Measurements from ENCODE around the gene TGFA.

Gene TGFA

DNA sequence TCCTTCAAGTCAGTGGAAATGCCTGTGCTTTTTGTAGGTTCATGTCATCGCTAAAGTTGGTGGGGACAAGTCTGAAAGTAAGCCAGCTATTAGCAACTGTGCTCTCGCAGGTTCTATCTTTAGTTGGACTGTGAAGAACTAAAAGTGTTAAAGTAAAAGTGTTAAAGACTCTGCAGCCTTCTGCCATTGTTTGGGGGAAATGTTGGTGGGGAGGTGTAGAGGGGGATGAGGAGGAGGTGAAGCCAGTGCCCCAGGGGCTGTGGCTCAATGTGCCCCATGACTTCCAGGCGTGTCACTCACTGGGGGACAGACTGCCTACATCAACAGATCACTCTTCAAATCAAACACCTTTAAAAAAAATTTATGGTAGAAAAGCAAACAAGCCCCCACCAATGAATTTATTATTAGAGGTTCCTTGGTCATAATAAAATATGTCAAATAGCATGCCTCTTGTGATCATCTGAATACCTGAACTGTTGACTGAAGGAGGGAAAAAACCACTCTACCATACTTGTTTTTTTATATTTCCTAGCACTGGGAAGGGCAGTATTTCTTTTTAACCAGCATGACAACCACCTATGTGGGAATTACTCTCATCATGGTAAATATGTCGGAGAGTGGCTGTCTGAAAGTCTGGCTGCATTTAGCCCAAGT, 19.3 kb downstream of the TGFA start:
- DNase-seq (ENCODE audit: low read depth): no peak
- TF ChIP-seq, protein P1, sequence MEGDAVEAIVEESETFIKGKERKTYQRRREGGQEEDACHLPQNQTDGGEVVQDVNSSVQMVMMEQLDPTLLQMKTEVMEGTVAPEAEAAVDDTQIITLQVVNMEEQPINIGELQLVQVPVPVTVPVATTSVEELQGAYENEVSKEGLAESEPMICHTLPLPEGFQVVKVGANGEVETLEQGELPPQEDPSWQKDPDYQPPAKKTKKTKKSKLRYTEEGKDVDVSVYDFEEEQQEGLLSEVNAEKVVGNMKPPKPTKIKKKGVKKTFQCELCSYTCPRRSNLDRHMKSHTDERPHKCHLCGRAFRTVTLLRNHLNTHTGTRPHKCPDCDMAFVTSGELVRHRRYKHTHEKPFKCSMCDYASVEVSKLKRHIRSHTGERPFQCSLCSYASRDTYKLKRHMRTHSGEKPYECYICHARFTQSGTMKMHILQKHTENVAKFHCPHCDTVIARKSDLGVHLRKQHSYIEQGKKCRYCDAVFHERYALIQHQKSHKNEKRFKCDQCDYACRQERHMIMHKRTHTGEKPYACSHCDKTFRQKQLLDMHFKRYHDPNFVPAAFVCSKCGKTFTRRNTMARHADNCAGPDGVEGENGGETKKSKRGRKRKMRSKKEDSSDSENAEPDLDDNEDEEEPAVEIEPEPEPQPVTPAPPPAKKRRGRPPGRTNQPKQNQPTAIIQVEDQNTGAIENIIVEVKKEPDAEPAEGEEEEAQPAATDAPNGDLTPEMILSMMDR (IDR thresholded peaks at IDR 0.05; ENCODE audit: insufficient read depth, low read depth, low read length, missing control alignments): no peak
- no peak overlapping the region for H3K4me3 ChIP-seq (ENCODE audit: low read length)

GRCh38 chr2:70532244-70532935, 21.2 kb downstream of the TGFA start:
- no peak for DNase-seq (ENCODE audit: low read depth)
- TF ChIP-seq, protein P1 (IDR thresholded peaks at IDR 0.05; ENCODE audit: insufficient read depth, low read depth, low read length, missing control alignments): no peak
- no peak overlapping the region for H3K4me3 ChIP-seq (ENCODE audit: low read length)

DNA sequence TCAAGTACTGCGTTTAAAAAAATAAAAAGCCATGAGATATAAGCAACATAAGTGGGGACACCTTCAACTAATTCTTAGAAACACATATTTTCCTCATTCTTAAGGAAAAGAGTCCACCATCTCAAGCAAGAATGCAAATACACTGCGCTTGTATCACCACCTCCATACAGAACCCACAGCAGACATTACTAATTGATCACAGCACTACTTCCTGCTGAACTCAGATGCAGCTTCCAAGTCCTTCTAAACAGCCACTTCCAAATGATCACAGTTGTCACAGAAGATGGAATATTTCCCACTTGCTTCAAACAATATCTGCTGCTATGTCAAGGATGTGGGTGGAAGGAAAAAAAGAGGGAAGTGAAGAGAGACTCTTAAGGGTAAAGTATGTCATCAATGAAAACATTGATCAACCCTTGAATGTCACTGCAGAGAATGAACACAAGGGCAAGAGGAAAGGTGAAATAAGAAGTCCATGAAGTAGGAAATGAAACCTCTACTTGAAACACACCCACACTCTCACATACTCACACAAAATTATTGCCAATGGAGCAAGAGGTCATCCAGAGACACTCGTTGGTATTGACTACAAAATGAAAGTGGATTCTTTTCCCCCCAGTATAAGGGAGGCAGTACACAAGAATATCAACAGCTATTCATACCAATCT, 22.1 kb downstream of the TGFA start:
- no peak for DNase-seq (ENCODE audit: low read depth)
- H3K4me3 ChIP-seq (ENCODE audit: low read length): no peak overlapping the region
- TF ChIP-seq, protein P1 (IDR thresholded peaks at IDR 0.05; ENCODE audit: insufficient read depth, low read depth, low read length, missing control alignments): no peak

DNA sequence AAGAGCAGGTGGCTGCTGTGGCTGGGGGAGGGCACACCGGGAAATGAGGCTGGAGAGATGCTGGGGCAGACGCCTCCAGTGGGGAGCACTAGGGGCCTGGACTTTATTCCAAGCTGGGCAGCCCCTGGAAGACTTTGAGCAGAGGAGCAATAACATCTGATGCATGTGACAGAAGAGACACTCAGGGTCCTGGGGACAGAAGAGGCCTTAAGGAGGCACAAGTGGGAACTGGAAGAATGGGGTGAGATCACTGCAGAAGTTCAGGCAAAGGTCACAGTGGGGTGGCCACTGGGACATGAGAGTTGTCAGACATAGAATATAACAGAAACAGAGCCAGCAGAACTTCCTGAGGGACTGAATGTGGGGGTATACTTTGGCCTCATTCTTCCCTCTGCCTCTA, 24.0 kb downstream of the TGFA start:
- TF ChIP-seq, protein P1 (IDR thresholded peaks at IDR 0.05; ENCODE audit: insufficient read depth, low read depth, low read length, missing control alignments): no peak
- no peak for DNase-seq (ENCODE audit: low read depth)
- H3K4me3 ChIP-seq (ENCODE audit: low read length): no peak overlapping the region

GRCh38 chr2:70528929-70529328, 24.7 kb downstream of the TGFA start:
- TF ChIP-seq, protein P1 (IDR thresholded peaks at IDR 0.05; ENCODE audit: insufficient read depth, low read depth, low read length, missing control alignments): no peak
- H3K4me3 ChIP-seq (ENCODE audit: low read length): no peak overlapping the region
- DNase-seq (ENCODE audit: low read depth): no peak

GRCh38 chr2:70528276-70528675, 25.4 kb downstream of the TGFA start:
- no peak for DNase-seq (ENCODE audit: low read depth)
- TF ChIP-seq, protein P1 (IDR thresholded peaks at IDR 0.05; ENCODE audit: insufficient read depth, low read depth, low read length, missing control alignments): no peak
- H3K4me3 ChIP-seq (ENCODE audit: low read length): no peak overlapping the region
